Stromal cell of bone marrow (primary cell): ENCODE measurements around the gene SLC6A8.

Experiments
- DNase-seq: peaks from one replicate; pipeline ENCODE4 v3.0.0-alpha.2; 2012; ENCODE audit warnings: low read depth

The SLC6A8 gene

DNA sequence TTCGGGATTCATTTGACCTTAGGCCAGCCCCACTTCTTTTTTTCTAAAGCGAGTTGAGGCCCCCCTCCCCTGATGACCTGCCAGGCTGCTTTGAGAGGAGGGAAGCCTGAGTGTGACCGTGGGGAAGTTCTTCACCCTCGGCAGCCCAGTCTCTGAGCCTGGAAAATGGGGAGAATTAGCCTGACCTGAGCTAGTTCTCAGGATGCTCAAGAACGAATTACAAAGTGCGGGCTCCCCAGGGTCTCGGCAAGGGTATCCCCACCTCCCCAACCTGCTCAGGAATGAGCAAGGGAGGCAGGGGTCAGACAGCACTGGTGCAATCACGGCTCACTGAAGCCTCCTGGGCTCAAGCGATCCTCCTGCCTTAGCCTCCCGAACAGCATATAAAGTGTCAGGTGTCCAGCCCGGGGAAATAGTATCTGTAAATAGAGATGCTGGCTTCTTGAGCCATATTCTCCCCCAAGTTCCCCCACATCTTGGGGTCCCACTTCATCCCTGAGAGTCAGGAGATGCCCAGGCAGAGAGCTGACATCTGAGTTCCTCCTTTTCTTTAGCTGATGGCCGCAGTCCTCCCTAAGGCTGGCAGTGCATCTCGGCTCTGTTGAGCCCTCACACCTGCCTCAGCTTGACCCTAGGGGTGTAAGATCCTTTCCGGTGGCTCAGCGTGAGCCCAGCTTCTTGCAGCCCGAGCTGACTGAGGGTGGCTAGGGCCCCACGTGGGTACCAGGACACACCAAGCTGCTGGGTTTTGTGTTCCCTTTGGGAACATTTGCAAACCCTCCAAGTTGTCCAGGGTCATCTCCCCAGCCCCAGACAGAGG is 39.2 kb upstream of the SLC6A8 start:
- DNase-seq, result no peak

GRCh38 chrX:153649178-153649914 is 38.4 kb upstream of the SLC6A8 start:
- no peak for DNase-seq

DNA sequence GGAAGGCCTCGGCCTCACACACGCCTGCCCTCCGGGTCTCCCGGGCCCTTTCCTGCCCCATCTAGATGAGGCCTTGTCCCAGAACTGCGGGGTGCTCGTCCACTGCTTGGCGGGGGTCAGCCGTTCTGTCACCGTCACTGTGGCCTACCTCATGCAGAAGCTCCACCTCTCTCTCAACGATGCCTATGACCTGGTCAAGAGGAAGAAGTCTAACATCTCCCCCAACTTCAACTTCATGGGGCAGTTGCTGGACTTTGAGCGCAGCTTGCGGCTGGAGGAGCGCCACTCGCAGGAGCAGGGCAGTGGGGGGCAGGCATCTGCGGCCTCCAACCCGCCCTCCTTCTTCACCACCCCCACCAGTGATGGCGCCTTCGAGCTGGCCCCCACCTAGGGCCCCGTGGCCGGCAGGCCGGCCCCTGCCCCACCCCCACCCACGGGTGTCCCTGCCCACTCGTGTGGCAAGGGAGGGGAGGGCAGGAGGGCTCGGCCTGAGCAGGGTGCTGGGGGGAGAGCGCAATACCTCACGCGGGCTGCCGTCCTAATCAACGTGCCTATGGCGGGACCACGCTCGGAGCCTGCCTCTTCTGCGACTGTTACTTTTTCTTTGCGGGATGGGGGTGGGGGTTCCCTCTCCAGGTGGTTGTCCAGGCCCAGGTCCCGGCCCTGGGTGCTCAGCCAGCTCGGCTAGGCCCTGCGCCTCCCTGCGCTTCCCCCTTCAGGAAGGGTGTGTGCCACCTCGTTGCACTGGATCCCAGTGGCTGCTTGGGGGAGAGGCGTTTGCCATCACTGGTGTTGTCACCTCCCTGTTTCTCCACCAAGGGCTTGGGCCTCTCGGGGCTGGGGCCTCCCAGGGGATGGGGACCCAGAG is 37.6 kb upstream of the SLC6A8 start:
- no peak for DNase-seq

GRCh38 chrX:153650959-153651358 is 36.8 kb upstream of the SLC6A8 start:
- no peak for DNase-seq

DNA sequence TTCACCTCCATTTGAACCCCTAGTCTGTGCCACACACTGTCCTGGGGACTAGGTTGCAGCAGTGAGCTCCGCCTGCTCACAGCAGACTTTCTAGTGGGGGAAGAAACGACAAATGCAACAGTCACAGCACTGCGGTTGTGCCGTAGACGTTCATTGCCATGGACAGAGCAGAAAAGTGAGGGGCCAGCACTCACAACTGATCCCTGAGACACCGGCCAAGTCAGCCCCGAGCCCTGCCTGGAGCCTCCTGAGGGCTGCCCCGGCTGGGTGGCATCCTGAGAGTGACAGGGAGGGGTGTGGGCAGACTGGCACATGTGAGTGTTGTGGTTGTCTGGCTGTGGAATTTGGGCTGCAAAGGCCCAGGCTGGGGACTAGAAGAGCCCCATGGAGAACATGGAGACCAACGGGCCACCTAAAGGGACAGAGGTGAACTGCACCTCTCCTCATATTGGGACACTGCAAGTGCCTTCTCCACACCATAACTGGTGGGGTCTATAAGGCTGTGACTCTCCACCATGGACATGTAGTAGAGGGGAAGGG is 36.1 kb upstream of the SLC6A8 start:
- no peak for DNase-seq

GRCh38 chrX:153653556-153653955 is 34.2 kb upstream of the SLC6A8 start:
- DNase-seq, result no peak

DNA sequence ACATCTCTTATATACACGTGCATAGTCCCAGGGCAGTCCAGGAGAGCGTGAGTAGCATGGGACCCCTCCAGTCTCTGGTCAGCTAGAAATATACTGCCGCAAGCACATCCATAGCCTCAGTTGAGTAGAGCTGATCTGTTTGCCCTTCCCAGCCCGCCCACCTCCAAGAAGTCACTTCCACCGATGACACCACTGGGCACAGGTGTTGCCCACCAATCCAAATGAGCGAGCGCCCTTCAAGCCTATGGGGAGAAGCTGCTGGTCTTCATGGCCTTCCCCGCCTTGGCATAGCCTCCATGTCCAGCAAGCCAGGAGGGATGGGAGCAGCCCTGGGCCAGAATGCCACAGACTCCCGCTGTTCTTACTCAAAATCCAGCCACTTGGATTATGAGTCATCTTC is 30.6 kb upstream of the SLC6A8 start:
- DNase-seq, result no peak

DNA sequence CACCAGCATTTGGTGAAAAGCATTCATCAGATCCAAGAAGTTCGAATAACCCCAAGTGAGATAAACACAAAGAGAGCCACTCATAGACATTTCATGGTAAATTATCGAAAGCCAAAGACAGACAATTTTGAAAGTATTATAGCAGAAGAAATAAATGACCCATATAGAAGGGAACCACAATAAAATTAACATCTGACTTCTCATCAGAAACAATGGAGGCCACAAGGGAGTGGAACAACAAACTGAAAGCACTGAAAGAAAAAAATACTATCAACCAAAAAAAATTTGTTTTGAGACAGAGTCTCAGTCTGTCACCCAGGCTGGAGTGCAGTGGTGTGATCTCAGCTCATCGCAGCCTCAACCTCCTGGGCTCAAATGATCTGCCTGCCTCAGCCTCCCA is 28.5 kb upstream of the SLC6A8 start:
- DNase-seq, result no peak

- no peak for DNase-seq
Measured at GRCh38 chrX:153662266-153662665, 25.5 kb upstream of the SLC6A8 start.

DNA sequence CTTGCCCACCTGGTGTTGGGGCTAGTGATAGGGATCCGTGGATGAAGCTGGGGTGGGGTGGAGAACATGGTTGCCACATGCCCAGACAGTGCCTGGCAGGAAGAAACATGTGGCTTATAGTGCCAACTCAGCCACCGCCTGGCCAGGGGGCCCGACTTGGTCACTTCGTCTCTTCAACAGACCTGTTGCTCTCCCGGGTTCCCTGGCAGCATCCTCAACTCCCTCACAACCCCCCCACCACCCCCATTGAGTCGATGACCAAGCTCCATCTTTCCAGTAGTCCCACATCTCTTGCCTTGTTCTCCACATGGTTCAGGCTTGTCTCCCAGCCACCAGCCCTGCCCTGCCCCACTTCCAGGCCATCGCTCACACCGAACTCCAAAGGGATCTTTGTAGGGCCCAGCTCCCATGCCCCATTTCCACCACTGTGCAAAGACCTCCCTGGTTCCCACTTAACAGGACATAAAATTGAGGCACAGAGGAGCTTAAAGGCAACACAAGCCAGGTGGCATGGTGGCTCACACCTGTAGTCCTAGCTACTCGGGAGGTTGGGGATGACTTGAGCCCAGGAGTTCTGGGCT is 21.9 kb upstream of the SLC6A8 start:
- no peak for DNase-seq

DNA sequence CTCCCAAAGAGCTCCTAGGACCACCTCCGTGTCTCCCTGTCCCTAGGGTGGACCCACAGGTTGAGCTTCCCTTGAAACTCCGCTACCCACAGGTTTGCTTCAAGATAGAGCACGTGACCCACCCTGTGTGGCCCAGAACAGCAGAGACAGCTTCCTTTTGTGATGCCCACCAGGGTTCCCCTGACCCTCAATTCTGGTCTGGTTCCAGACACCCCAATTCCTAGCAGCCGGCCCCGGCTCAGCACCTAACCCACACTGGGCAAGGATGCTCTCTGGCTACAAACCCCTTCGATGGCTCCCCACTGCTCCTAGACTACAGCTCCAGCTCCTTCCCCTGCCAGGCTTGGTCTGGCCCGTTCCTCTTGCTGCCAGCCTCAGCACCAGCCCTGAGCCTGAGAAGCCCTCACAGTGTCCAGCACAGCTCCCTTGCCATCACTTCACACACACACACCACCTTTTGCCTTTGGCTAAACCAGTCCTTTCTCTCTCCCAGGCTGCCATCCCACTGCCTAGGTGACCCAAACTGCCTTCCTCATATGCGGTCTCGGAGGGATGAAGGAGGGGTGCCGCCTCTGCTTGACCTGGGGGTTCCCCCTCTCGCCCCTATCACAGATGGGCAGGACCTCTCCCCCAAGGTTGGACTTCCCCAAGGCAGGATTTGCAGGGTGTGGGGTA is 20.3 kb upstream of the SLC6A8 start:
- DNase-seq, result no peak

GRCh38 chrX:153667956-153668396 is 19.8 kb upstream of the SLC6A8 start:
- peak; percentile 48 for DNase-seq

DNA sequence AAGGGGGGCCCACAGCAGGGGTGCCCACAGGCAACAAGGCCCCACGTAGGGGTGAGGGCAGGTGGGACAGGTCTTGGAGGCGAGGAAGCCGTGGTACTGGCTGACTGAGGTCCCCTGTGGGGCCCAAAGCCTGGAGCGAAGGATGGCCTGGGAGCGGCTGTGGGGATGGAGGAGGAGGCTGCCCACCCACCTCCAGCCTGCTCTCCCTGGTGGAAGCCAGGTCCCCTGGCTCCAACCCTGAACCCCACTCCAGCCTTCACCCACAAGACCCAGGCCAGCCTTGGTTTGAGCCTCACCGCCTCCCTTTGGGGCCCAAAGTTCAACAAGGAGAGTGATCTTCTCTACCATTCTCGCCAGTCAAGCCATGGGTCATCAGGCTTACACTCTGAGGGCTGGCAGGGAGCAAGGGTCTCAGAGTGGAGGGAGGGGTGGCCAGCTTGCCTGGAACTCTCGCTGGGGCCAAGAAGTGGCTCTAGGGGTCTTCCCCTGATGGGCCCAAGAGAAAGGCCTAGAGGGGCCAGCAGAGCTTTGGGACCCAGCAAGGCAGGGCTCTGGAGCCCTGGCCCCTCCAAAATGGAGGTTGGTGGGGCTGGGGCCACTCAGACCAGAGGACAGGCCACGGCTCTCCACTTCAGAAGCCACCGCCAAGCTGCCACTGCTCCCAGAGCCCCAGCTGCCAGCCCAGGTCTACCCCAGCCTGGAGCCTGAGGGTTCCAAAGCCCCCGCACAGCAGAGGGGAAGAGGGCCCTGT is 19.1 kb upstream of the SLC6A8 start:
- no peak for DNase-seq

DNA sequence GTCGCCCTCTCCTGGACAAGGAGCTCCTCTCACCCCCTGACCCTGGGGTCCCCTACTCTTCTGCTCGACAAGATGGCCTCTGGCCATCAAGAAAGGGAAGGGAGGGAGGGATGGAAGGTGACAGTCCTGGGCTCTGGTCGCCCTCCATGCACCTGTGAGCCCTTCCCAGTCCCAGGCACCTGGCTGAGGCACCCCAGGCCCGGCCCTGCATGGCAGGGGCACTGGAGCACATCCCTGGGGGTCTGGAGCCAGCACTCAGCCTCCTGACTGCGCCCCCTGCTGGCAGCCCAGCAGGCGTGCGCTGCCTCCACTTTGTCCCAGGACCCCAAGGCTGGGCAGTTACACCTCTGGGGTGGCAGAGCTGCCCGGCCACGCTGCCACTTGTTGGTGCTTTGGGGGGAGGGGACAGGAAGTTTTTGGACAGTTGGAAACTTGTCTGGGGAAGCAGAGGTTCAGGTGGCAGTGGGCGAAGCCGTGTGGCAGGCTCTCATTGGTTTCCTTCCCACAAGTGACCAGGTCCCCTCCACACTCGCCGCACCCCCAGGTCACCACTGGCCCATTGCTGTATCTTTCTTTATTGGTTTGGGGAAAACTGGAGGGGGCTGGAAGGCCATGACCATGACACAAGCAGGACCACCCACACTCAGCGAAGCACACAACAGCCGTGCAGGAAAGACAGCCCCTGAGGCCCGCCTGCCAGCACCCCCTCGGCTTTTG is 18.4 kb upstream of the SLC6A8 start:
- DNase-seq, result no peak

DNA sequence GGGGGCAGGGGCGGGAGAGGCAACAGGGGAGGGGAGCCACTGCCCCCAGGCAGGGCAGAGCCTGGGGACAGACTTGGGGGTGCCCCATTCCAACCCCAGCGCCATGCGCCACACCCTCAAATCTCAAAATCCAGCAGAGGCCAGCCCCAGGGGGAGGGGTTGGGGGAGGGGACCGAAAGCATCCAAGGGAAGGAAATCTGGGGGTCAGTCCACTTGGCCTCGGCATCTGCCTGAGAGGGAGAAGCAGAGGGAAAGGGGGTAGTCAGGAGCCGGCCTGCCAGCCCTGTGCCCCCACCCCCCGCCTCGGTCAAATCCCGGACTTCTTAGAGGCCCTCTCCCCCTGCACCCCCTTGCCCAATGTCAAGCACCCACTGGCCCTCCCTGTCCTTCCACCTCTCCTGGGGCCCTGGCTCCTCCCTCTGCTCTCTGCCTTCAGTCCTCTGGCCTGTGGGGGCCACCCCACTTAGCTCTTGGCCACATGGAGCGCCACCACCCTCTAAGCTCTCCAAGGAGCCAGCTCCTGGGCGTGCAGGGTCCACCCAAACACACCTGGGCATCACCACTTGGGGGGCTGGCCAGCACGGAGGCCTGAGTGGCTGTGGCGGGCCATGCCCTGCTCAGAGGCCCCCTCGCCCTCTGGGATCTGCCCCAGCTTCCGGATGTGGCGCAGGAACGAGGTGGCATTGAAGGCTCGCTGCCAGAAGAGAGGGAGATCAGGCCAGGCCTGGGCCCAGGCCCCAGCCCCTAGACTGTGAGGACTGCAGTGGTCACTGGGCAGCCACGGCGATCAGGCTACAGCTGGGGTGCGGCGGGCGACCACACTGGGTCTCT is 17.6 kb upstream of the SLC6A8 start:
- DNase-seq, result no peak

DNA sequence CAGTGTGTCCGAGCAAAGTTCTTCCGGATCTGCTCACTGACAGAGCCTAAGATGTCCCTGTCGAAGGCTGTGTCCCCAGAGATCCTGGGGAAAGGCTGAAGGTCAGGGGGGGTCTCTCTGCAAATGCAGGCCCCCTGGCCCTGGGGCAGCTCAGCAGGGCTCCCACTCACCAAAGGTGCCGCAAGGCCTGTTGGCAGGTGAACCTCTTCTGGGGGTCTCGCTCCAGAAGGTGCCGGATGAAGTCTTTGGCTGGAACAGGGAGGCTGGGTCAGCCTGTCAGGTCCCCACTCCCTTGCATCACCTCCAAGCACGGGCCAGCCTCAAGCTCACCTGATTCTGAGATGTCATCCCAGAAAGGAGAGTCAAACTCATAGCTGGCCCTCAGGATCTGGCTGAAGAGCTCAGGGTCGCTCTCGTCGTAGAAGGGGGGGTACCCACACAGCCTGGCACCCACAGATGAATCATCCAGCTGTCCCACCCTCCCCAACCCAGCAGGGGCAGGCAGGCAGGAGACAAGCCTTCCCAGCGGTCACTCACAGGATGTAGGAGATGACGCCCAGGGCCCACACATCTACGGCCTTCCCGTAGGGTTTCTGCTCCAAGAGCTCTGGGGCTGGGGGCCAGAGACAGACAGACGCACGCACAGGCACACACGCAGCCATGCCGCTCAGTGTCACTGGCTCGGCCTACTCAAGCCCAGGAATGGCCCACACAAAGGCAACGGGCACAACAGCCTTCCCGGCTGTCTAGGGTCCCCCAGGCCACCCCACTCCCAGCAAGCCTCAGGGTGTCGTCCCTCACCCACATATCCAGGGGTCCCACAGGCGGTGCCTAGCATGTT is 16.8 kb upstream of the SLC6A8 start:
- DNase-seq, result no peak

DNA sequence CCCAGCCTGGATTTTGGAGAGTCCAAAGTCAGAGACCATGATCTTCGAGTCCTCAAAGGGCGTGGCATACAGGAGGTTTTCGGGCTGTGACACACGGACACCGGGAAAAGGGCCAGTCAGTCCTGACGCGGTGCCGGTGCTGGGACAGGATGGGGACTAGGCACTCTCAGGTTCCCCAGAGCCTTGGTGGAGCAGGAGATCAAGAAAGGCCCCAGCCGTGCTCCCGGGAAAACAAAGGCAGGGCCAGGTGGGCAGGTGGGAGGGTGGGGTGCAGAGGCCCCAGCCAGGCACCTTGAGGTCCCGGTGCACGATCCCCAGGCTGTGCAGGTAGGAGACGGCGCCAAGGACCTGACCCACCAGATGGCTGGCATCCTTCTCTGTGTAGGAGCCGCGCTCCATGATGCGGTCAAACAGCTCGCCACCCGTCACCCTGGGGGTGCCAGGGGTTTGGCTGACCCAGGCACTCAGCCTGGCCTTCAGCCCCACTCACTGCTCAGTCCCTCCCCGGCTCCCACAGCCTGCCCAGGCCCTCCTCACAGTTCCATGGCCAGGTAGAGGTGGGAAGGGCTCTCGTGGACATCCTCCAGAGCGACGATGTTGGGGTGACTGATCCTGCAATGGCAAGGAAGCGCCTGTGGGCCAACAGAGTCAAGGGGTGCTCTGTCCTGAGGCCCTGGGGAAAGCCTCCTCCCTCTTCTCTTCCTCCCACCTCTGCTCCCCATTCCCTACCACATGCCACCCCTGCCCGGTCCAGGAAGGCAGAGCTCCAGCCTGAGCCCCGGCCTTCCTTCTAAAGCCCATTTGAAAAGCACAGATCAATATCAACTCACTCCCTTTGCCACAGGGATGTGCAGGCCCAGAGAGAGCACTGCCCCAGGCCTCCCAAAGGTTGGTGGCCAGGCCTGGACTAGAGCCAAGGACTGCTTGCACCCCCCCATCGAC is 15.9 kb upstream of the SLC6A8 start:
- no peak for DNase-seq
